Naive thymus-derived CD4-positive, alpha-beta T cell (primary cell): ENCODE data around the gene CCDC136. TPM values are rescaled to one million over a fixed set of nuclear protein-coding genes. Genes with fewer than 3 reads are reported as not detected.
A peak's percentile ranks its signal among the peaks of the same experiment; 100 is the strongest.

Experiments
- ATAC-seq: fragments of 150-1000 bp; cut with Tn5 transposase; 2 replicates; pipeline ENCODE4 v1.10.0; 2021; ENCODE audit warnings: mild to moderate bottlenecking, moderate library complexity
- CTCF ChIA-PET: fragments of 350-600 bp; sonication (Branson Sonifier 250); formaldehyde crosslinking; loops from one replicate; lab custom pipeline; 2021; ENCODE audit warnings: antibody characterized with exemption; lab: Charles Lee
- POLR2A ChIA-PET: fragments of 350-600 bp; sonication (Branson Sonifier 250); formaldehyde crosslinking; loops from one replicate; lab custom pipeline; 2021; ENCODE audit warnings: antibody characterized with exemption, inconsistent platforms; lab: Charles Lee
- DNase-seq, 9 donors: peaks; one replicate each; pipeline versions ENCODE4 v3.0.0 to v3.0.0-alpha.2; 2020 to 2022; ENCODE audit warnings: mixed read lengths in 1 of 9
- H3K27ac ChIP-seq: one replicate; pipeline ENCODE4 v1.7.0; 2013; ENCODE audit warnings: mild to moderate bottlenecking, low read depth, low read length, moderate library complexity
- H3K27me3 ChIP-seq, 2 donors: one replicate each; pipeline ENCODE4 v1.7.0; 2013; ENCODE audit warnings: low read length in 2 of 2, mild to moderate bottlenecking in 2 of 2, moderate library complexity in 2 of 2; ENCODE audit not compliant: control insufficient read depth in 2 of 2, insufficient read depth in 2 of 2
- H3K36me3 ChIP-seq, 3 experiments: 1 replicate in 2 of 3; 2 replicates in 1 of 3; pipeline ENCODE4 v1.7.0; 2013; ENCODE audit warnings: low read length in 3 of 3, mild to moderate bottlenecking in 3 of 3, moderate library complexity in 1 of 3; ENCODE audit not compliant: insufficient read depth in 3 of 3, control insufficient read depth in 2 of 3
- H3K4me1 ChIP-seq, 2 donors: one replicate each; pipeline ENCODE4 v1.7.0; 2013; ENCODE audit warnings: low read length in 2 of 2, mild to moderate bottlenecking in 2 of 2, moderate library complexity in 1 of 2; ENCODE audit not compliant: control insufficient read depth in 2 of 2, insufficient read depth in 2 of 2
- H3K4me3 ChIP-seq: 2 replicates; pipeline ENCODE4 v1.7.0; 2013; ENCODE audit warnings: mild to moderate bottlenecking, low read length
- H3K9me3 ChIP-seq, 3 experiments: 1 replicate in 2 of 3; 2 replicates in 1 of 3; pipeline ENCODE4 v1.7.0; 2013; ENCODE audit warnings: low read length in 3 of 3; ENCODE audit not compliant: control insufficient read depth in 2 of 3
- H3K27ac Mint-ChIP-seq, 9 donors: one replicate each; pipeline ENCODE4 v1.8.0; 2020 to 2022; ENCODE audit warnings: mixed read lengths in 9 of 9, mild to moderate bottlenecking in 8 of 9, moderate library complexity in 5 of 9, inconsistent platforms in 2 of 9
- H3K27me3 Mint-ChIP-seq, 5 donors: one replicate each; pipeline ENCODE4 v1.8.0; 2021 to 2022; ENCODE audit warnings: mixed read lengths in 5 of 5, mild to moderate bottlenecking in 1 of 5
- H3K36me3 Mint-ChIP-seq, 5 donors: one replicate each; pipeline ENCODE4 v1.8.0; 2020 to 2022; ENCODE audit warnings: mixed read lengths in 5 of 5, mild to moderate bottlenecking in 3 of 5, inconsistent platforms in 1 of 5
- H3K4me1 Mint-ChIP-seq, 7 donors: one replicate each; pipeline ENCODE4 v1.8.0; 2020 to 2022; ENCODE audit warnings: mixed read lengths in 7 of 7, mild to moderate bottlenecking in 3 of 7, inconsistent platforms in 1 of 7
- H3K4me3 Mint-ChIP-seq, 10 donors: one replicate each; pipeline ENCODE4 v1.8.0; 2020 to 2022; ENCODE audit warnings: mild to moderate bottlenecking in 10 of 10, mixed read lengths in 10 of 10, moderate library complexity in 6 of 10, inconsistent platforms in 2 of 10
- H3K9me3 Mint-ChIP-seq, 11 donors: one replicate each; pipeline ENCODE4 v1.8.0; 2020 to 2022; ENCODE audit warnings: mixed read lengths in 11 of 11, mild to moderate bottlenecking in 4 of 11, inconsistent platforms in 1 of 11, moderate library complexity in 1 of 11
- intact Hi-C, 2 donors: fragments of 100-400 bp; cut with micrococcal nuclease; formaldehyde crosslinking; loops; one replicate each; pipeline ENCODE4 v1.15.1; 2023
- polyA plus RNA-seq, 2 donors: library from polyadenylated mRNA; unstranded; fragments of 300-500 nt; fragmentation: Illumina TruSeq; gene quantifications; one replicate each; pipeline ENCODE4 v1.2.3, GENCODE V29; 2021
- total RNA-seq, 6 experiments: library from RNA in 5 of 6; stranded (reverse) in 5 of 6; gene quantifications; 1 replicate in 5 of 6; 2 replicates in 1 of 6; pipeline ENCODE4 v1.2.3 and lab custom pipeline; 2021 to 2026

The CCDC136 gene
- total and polyA plus RNA-seq, 7 experiments from 2014 or later: 0.70 to 14.0 (median 7.2) TPM

DNA sequence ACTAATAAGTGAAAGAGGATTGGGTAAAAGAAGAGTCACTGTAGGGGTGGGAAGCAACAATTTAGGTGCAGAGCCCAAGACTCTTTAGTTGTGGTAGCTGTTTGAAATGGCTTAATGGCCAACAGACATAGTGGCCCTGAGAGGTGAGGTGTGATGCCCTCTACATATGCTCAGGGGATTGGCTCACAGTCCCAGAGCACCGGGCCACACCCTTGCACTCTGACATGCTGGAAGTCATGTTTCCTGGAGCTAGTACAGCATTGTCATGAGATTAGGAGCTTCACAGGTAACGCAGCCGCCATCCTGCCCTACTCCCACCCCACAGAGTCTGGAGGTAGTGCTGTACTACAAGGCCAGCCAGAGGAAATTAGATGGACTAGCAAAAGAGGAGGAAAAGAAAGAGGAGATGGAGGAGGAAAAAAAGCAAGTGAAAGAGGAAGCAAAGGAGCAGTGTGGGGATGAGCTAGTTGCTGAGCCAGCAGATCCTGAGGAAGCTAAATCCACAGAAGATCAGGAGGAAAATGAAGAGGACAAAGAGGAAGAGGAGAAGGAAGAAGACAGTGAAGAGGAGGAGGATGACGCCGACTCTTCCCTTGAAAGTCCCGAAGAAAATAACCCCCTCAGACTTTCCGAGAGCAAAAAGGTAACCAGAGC lies 23.6 kb downstream of the CCDC136 start:
- H3K27me3 Mint-ChIP-seq: peaks cover 0 to 5% (median 0%) of the 10 kb centered on the region in 5 donors
- no peak for ATAC-seq
- no peak overlapping the region for H3K4me3 Mint-ChIP-seq
- H3K4me1 ChIP-seq: no peaks in the 10 kb centered on the region
- H3K36me3 ChIP-seq: no peaks in the 10 kb centered on the region
- H3K27ac Mint-ChIP-seq: no peak overlapping the region
- CTCF ChIA-PET: interaction anchor here (0.6 kb wide), 1 partner anchor 28 kb away, joined by 3 read pairs; no protein-coding TSS in a partner anchor
- H3K36me3 Mint-ChIP-seq: no peaks in the 10 kb centered on the region
- no peaks in the 10 kb centered on the region for H3K9me3 ChIP-seq
- intact Hi-C loops: no loop called here
- H3K27me3 ChIP-seq: no peaks in the 10 kb centered on the region
- DNase-seq: no peak
- POLR2A ChIA-PET: no interaction called here
- peaks cover 3 to 15% (median 9%) of the 10 kb centered on the region in 7 donors for H3K4me1 Mint-ChIP-seq
- no peak overlapping the region for H3K27ac ChIP-seq
- H3K4me3 ChIP-seq: no peak overlapping the region
- peaks cover 0 to 2% (median 0%) of the 10 kb centered on the region in 11 donors for H3K9me3 Mint-ChIP-seq

DNA sequence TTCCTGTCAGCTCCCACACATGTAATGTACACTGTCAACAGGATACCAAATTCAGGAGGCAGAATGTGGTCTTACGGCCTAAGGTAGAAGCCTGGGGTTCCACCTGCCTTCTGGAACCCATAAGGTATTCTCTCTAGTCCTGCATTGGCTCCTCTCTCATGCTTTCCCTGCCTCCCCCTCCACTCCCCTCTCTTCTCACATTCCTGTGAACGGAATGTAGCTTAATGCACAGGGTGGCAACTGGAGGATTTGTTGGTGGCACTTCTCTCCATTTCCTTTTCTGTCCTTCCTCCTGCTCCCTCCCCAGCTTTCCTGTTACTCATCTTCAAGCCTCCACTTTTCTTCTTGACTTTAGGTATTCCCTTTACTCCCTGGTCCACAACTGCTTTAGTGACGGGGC lies 26.9 kb downstream of the CCDC136 start:
- Mint-ChIP-seq H3K36me3 (no peaks in the 10 kb centered on the region), H3K27ac (no peak overlapping the region), H3K4me3 (no peak overlapping the region), H3K27me3 (peaks cover 0 to 14% (median 0%) of the 10 kb centered on the region in 5 donors), H3K9me3 (peaks cover 0 to 2% (median 0%) of the 10 kb centered on the region in 11 donors), H3K4me1 (peaks cover 3 to 19% (median 14%) of the 10 kb centered on the region in 7 donors)
- intact Hi-C loops: no loop called here
- ATAC-seq (no peak), DNase-seq (no peak)
- H3K27ac ChIP-seq: no peak overlapping the region
- CTCF ChIA-PET: no interaction called here
- no peaks in the 10 kb centered on the region for H3K36me3 ChIP-seq
- H3K9me3 ChIP-seq: no peaks in the 10 kb centered on the region
- no peak overlapping the region for H3K4me3 ChIP-seq
- H3K4me1 ChIP-seq: no peaks in the 10 kb centered on the region
- POLR2A ChIA-PET: no interaction called here
- H3K27me3 ChIP-seq: no peaks in the 10 kb centered on the region

DNA sequence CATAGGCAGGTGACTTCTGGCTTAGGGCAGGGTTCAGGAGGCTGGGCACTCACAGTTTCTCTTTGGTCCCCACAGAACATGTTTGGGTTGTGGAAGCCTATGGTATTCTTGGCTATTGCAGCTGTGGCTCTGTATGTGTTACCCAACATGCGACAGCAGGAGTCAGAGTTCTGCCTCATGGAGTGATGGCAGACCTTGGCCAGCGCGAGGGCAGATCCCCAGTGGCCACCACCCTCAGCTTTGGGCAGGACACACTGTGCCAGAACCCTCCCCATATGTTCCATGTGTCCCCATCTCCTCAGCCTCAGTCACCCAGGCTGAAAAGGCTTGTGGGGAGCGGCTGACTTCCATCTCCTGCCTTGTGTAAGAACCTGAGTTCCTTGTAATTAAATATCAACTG lies 30.0 kb downstream of the CCDC136 start:
- peaks cover 3 to 19% (median 14%) of the 10 kb centered on the region in 7 donors for H3K4me1 Mint-ChIP-seq
- ATAC-seq: no peak

GRCh38 chr7:128826512-128826911 lies 34.7 kb downstream of the CCDC136 start:
- Histone ChIP-seq H3K36me3 (no peaks in the 10 kb centered on the region), H3K4me3 (no peak overlapping the region), H3K27me3 (peaks cover 3 to 15% of the 10 kb centered on the region in 2 donors), H3K9me3 (no peaks in the 10 kb centered on the region), H3K4me1 (peaks cover 0 to 9% of the 10 kb centered on the region in 2 donors), H3K27ac (no peak overlapping the region)
- no peaks in the 10 kb centered on the region for H3K36me3 Mint-ChIP-seq
- intact Hi-C loops: no loop called here
- ATAC-seq: no peak
- H3K4me3 Mint-ChIP-seq: no peak overlapping the region
- peaks cover 5 to 18% (median 13%) of the 10 kb centered on the region in 7 donors for H3K4me1 Mint-ChIP-seq
- H3K27ac Mint-ChIP-seq: no peak overlapping the region
- ChIA-PET CTCF (no interaction called here), POLR2A (no interaction called here)
- H3K27me3 Mint-ChIP-seq: peaks cover 26 to 47% (median 32%) of the 10 kb centered on the region in 5 donors
- no peaks in the 10 kb centered on the region for H3K9me3 Mint-ChIP-seq
- DNase-seq: no peak

More for the DNA sequence above, 30.0 kb downstream of the CCDC136 start:
- no peak overlapping the region for H3K27ac Mint-ChIP-seq
- H3K27ac ChIP-seq: no peak overlapping the region
- no peaks in the 10 kb centered on the region for H3K27me3 ChIP-seq
- intact Hi-C loops: no loop called here
- H3K4me1 ChIP-seq: no peaks in the 10 kb centered on the region
- DNase-seq: no peak
- H3K4me3 Mint-ChIP-seq: no peak overlapping the region
- H3K36me3 Mint-ChIP-seq: no peaks in the 10 kb centered on the region
- H3K9me3 ChIP-seq: no peaks in the 10 kb centered on the region
- POLR2A ChIA-PET: no interaction called here
- no peak overlapping the region for H3K4me3 ChIP-seq
- CTCF ChIA-PET: no interaction called here
- peaks cover 0 to 15% (median 7%) of the 10 kb centered on the region in 5 donors for H3K27me3 Mint-ChIP-seq
- no peaks in the 10 kb centered on the region for H3K36me3 ChIP-seq
- H3K9me3 Mint-ChIP-seq: peaks cover 0 to 2% (median 0%) of the 10 kb centered on the region in 11 donors

GRCh38 chr7:128826916-128827247 lies 35.1 kb downstream of the CCDC136 start:
- intact Hi-C loops: no loop called here
- Histone ChIP-seq H3K27me3 (peaks cover 3 to 15% of the 10 kb centered on the region in 2 donors), H3K27ac (no peak overlapping the region), H3K36me3 (no peaks in the 10 kb centered on the region), H3K4me1 (peaks cover 0 to 9% of the 10 kb centered on the region in 2 donors), H3K4me3 (no peak overlapping the region), H3K9me3 (no peaks in the 10 kb centered on the region)
- H3K9me3 Mint-ChIP-seq: no peaks in the 10 kb centered on the region
- no peak overlapping the region for H3K4me3 Mint-ChIP-seq
- peaks cover 26 to 51% (median 32%) of the 10 kb centered on the region in 5 donors for H3K27me3 Mint-ChIP-seq
- ChIA-PET POLR2A (no interaction called here), CTCF (interaction anchor here (0.6 kb wide), 1 partner anchor 40 kb away, joined by 3 read pairs; no protein-coding TSS in a partner anchor)
- no peaks in the 10 kb centered on the region for H3K36me3 Mint-ChIP-seq
- DNase-seq (no peak), ATAC-seq (no peak)
- H3K27ac Mint-ChIP-seq: no peak overlapping the region
- H3K4me1 Mint-ChIP-seq: peaks cover 5 to 18% (median 13%) of the 10 kb centered on the region in 7 donors

- ATAC-seq: no peak
- no peaks in the 10 kb centered on the region for H3K36me3 Mint-ChIP-seq
- POLR2A ChIA-PET: no interaction called here
Observed at GRCh38 chr7:128827248-128827958, 35.6 kb downstream of the CCDC136 start.

More at GRCh38 chr7:128827248-128827958, 35.6 kb downstream of the CCDC136 start:
- Mint-ChIP-seq H3K9me3 (no peaks in the 10 kb centered on the region), H3K27me3 (peaks cover 26 to 53% (median 32%) of the 10 kb centered on the region in 5 donors), H3K4me3 (peak overlapping the region in 1 of 10 donors; percentile 2), H3K27ac (no peak overlapping the region), H3K4me1 (peaks cover 5 to 18% (median 13%) of the 10 kb centered on the region in 7 donors)
- peaks cover 0 to 9% of the 10 kb centered on the region in 2 donors for H3K4me1 ChIP-seq
- H3K4me3 ChIP-seq: no peak overlapping the region
- intact Hi-C loops: no loop called here
- DNase-seq: no peak
- H3K36me3 ChIP-seq: no peaks in the 10 kb centered on the region
- no peaks in the 10 kb centered on the region for H3K9me3 ChIP-seq
- CTCF ChIA-PET: interaction anchor here (0.6 kb wide), 1 partner anchor 40 kb away, joined by 3 read pairs; no protein-coding TSS in a partner anchor
- H3K27ac ChIP-seq: no peak overlapping the region
- peaks cover 3 to 15% of the 10 kb centered on the region in 2 donors for H3K27me3 ChIP-seq
